Ishikawa (cell line): ENCODE results near the gene ZNF296.

Experiments
- EP300 ChIP-seq: IDR thresholded peaks from 2 replicates; pipeline ENCODE4 v1.6.1; 2012; ENCODE audit warnings: borderline replicate concordance
- TCF12 ChIP-seq: IDR thresholded peaks from 2 replicates; pipeline ENCODE4 v1.6.1; 2012; ENCODE audit warnings: low read depth

- no peak for TF ChIP-seq EP300
- no peak for TF ChIP-seq TCF12
Measured at GRCh38 chr19:45066921-45067661, 9.2 kb downstream of the ZNF296 start.
